ENCODE data around the gene SH3GLB1.
"Not testable (repeated sequence)": the region's sequence is repeated elsewhere in the genome, so short reads cannot be mapped to it uniquely, and the experiment has no call there.

Gene SH3GLB1

DNA sequence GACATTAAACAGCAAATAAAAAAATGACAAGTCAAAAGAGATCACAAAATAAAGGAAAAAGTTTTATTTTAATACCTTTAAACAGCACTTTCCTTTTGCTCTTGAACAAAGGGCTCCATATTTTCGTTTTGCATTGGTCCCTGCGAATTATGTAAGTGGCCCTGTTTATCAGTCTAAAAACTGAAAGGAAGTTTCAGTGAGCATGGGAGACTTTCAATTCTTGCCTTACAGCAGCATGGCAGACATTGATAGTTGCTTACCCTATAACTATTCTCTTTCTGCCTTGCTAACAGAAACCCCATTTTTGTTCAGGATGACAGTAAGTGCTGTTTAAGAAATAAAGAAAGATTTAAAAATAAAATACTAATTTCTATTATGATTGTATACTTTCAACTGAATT lies 5.2 kb upstream of the SH3GLB1 start:
- in situ Hi-C loops (cut with MboI; ENCODE audit: low pct_unique_long_range_greater_than_20kb, low sequenced_read_pairs, unreplicated experiment), result no loop called here
- TF ChIP-seq, protein P1, sequence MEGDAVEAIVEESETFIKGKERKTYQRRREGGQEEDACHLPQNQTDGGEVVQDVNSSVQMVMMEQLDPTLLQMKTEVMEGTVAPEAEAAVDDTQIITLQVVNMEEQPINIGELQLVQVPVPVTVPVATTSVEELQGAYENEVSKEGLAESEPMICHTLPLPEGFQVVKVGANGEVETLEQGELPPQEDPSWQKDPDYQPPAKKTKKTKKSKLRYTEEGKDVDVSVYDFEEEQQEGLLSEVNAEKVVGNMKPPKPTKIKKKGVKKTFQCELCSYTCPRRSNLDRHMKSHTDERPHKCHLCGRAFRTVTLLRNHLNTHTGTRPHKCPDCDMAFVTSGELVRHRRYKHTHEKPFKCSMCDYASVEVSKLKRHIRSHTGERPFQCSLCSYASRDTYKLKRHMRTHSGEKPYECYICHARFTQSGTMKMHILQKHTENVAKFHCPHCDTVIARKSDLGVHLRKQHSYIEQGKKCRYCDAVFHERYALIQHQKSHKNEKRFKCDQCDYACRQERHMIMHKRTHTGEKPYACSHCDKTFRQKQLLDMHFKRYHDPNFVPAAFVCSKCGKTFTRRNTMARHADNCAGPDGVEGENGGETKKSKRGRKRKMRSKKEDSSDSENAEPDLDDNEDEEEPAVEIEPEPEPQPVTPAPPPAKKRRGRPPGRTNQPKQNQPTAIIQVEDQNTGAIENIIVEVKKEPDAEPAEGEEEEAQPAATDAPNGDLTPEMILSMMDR (IDR thresholded peaks at IDR 0.05; ENCODE audit: extremely low read depth, insufficient read depth, missing control alignments), result no peak
- DNase-seq (ENCODE audit: low spot score), result no peak

DNA sequence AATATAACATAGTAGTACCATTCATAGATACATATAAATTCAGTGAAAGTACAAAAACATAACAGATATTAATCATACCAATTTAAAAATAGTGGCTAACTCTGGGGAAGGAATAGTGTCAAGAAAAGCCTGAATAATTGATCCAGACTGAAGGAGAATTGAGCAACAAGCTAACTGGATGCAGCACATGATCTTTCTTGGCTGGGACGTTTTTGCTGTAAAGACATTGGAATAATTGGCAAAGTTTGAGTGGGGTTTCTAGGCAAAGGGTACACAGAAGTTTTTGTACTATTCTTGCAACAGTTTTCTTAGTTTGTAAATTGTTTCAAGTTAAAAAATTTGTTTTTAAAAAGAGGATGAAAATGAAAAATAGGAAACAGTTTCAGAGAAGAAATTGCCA lies 2.6 kb upstream of the SH3GLB1 start:
- TF ChIP-seq, protein P1 (IDR thresholded peaks at IDR 0.05; ENCODE audit: extremely low read depth, insufficient read depth, missing control alignments), result no peak
- in situ Hi-C loops (cut with MboI; ENCODE audit: low pct_unique_long_range_greater_than_20kb, low sequenced_read_pairs, unreplicated experiment), result loop anchor here (25.0 kb wide), 1 partner anchor 314 kb away; the partner anchor contains the start of gene ODF2L

DNA sequence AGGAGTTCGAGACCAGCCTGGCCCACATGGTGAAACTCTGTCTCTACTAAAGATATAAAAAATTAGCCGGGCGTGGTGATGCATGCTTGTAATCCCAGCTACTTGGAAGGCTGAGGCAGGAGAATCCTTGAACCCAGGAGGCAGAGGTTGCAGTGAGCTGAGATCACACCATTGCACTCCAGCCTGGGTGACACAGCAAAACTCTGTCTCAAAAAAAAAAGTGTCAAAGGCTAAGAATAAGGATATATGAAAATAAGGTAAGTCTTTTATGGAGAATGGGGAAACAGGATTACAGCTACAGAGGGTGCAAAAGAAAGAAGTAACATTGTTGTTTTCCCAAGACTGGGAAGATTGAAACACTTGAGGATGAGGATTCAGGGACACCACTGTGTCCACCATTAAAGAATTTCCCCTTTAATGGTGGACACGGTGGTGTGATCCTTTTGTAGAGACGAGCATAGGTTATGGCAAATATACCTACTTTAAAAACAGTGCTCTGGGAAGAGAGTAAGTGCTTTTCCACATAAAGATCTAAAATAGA lies 1.4 kb upstream of the SH3GLB1 start:
- in situ Hi-C loops (cut with MboI; ENCODE audit: low pct_unique_long_range_greater_than_20kb, low sequenced_read_pairs, unreplicated experiment), result loop anchor here (25.0 kb wide), 1 partner anchor 316 kb away; the partner anchor contains the start of gene ODF2L
- not testable (repeated sequence) for DNase-seq (ENCODE audit: low spot score)

More for the DNA sequence above, 2.6 kb upstream of the SH3GLB1 start:
- DNase-seq (ENCODE audit: low spot score), result no peak

DNA sequence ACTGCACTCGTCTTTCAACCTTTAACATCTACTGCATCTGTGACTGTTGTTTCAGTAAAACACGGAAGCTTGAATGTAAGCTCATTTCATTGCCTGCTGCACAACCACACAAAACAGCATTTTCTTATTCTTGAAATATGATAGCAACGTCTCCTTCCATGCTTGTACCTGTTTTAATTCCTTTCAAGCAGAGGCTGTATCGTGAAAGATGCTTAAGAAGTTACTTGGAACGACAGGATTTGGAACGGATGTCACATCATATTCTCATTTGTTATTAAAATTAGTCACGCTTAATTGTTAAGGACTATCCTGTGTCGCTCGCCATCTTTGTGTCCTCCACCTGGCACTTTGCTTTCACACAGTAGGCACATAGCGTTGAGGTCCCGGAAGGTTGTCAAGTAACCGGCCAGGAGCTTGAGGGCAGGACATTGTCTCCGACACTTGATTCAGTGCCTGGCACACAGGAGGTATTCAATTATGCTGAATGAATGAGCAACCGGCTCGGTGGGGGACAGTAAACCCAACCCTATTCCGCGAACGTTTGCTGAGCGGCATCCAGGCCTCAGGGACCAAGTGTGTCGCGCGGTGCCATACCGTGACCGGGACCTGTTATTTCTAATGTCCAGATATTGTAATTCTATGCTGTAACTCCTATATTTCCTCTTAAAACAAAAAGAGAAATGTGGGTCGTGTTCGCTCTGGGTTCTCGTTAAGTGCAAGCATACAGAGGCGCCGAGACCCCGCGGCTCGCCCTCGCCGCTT lies 499 bp upstream of the SH3GLB1 start:
- TF ChIP-seq, protein P1 (IDR thresholded peaks at IDR 0.05; ENCODE audit: extremely low read depth, insufficient read depth, missing control alignments), result no peak
- in situ Hi-C loops (cut with MboI; ENCODE audit: low pct_unique_long_range_greater_than_20kb, low sequenced_read_pairs, unreplicated experiment), result loop anchor here (25.0 kb wide), 1 partner anchor 317 kb away; the partner anchor contains the start of gene ODF2L
- peak; percentile 28 for DNase-seq (ENCODE audit: low spot score)

DNA sequence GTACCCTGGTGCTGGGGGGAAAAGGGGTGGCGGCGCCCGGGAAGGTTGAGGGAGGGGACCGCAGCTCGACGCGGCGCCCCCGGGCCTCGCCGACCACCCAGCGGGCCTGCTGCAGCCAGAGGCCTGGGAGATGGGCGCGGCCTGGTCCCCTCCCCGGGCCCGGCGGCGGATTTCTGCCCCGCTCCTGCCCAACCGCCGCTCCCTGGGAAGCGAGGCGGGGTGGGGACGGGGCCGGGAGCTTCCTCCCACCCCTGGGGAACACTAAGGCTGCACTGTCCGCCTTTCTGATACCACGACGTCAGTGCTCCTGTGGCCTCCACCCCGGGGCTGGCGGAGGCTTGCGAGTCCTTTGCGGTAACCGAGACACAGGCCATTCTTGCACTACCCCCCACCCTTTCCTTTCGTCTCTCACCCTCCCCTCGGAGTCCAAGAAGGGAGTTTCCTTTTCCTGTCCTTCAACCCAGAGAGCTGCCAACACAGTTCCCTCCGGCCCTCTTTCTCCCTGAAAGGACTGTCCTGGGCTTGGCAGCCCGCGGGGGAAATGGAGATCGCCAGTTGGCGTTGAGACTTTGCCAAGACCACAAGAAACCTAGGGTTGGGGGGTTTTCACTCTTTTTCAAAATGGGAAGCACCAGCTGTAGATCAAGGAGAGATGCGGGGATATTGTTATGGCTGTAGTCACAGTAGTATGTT lies 742 bp downstream of the SH3GLB1 start:
- TF ChIP-seq, protein P1 (IDR thresholded peaks at IDR 0.05; ENCODE audit: extremely low read depth, insufficient read depth, missing control alignments), result no peak
- DNase-seq (ENCODE audit: low spot score), result peak; percentile 51
- in situ Hi-C loops (cut with MboI; ENCODE audit: low pct_unique_long_range_greater_than_20kb, low sequenced_read_pairs, unreplicated experiment), result loop anchor here (25.0 kb wide), 1 partner anchor 318 kb away; the partner anchor contains the start of gene ODF2L

DNA sequence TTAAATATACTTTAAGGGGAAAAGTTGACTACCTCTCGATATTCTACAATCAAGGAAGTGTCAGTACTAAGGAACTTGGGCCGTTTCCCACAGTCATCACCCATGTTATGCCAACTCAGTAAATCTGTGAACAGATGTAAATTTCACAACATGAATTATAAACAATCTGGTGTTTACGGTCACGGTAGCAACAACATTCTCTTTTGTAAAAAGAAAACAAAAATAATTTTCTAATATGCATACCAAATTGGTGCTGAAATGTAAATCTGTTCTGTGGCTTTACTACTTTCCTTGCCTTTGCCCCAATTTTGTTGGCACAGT lies 1.2 kb downstream of the SH3GLB1 start:
- in situ Hi-C loops (cut with MboI; ENCODE audit: low pct_unique_long_range_greater_than_20kb, low sequenced_read_pairs, unreplicated experiment), result loop anchor here (25.0 kb wide), 1 partner anchor 318 kb away; the partner anchor contains the start of gene ODF2L
- DNase-seq (ENCODE audit: low spot score), result no peak

More for the DNA sequence above, 1.2 kb downstream of the SH3GLB1 start:
- TF ChIP-seq, protein P1 (IDR thresholded peaks at IDR 0.05; ENCODE audit: extremely low read depth, insufficient read depth, missing control alignments), result no peak

All from GM13977 (cell line).